K562 (cell line): ENCODE data around the gene SCN1B. TPM values are rescaled to one million over a fixed set of nuclear protein-coding genes. Genes with fewer than 3 reads are reported as not detected.

Experiments used
- ATAC-seq: fragments of 200-7000 bp; cut with Tn5 transposase; 3 replicates; pipeline ENCODE4 v1.9.1; 2020; ENCODE audit warnings: moderate library complexity
- BruUV-seq: library from RNA; stranded (reverse); fragments of 400-500 nt; replicated peaks from 2 replicates; lab custom pipeline; 2021; lab: Mats Ljungman, UMichigan
- CTCF ChIA-PET: fragments of 300-600 bp; formaldehyde crosslinking; extraction: SDS; loops from one replicate; lab custom pipeline; 2021; ENCODE audit warnings: low intra/inter-chr PET ratio; lab: Yijun Ruan, JAX
- POLR2A ChIA-PET: fragments of 300-600, 350-650 bp; sonication (Branson Sonifier 250); formaldehyde crosslinking; extraction: SDS; loops from one replicate; lab custom pipeline; 2021; ENCODE audit warnings: antibody characterized with exemption, inconsistent platforms; lab: Yijun Ruan, JAX
- DNase-seq, 4 experiments: peaks; one replicate each; pipeline versions ENCODE4 v3.0.0 to v3.0.0-alpha.2; 2011 to 2018; ENCODE audit warnings: low spot score in 3 of 4, mixed read lengths in 3 of 4; ENCODE audit errors: extremely low read depth in 1 of 4
- FAIRE-seq: peaks from 2 replicates; lab custom pipeline; 2011; peaks lifted over from hg19 to GRCh38; lab: Jason Lieb, UNC
- H2AFZ ChIP-seq: 2 replicates; pipeline ENCODE4 v1.6.0; 2011; ENCODE audit warnings: low read depth, low read length, control low read depth, inconsistent platforms
- H3K27ac ChIP-seq: fragments of 200-600 bp; 3 replicates; pipeline ENCODE4 v1.8.0; 2011; ENCODE audit warnings: low read depth, mild to moderate bottlenecking, control low read depth, inconsistent platforms, low read length, moderate library complexity, mixed read lengths; ENCODE audit errors: extremely low read depth
- H3K27me3 ChIP-seq, 2 experiments: fragments of 300-600 bp in 1 of 2; 2 replicates in 1 of 2; 3 replicates in 1 of 2; pipeline versions ENCODE4 v1.6.0 to v1.8.0; 2011; ENCODE audit warnings: inconsistent platforms in 2 of 2, low read length in 2 of 2, mild to moderate bottlenecking in 1 of 2, mixed read lengths in 1 of 2, moderate library complexity in 1 of 2; ENCODE audit not compliant: control insufficient read depth in 2 of 2, insufficient read depth in 2 of 2
- H3K36me3 ChIP-seq: fragments of 300-600 bp; 3 replicates; pipeline ENCODE4 v1.8.0; 2011; ENCODE audit warnings: mild to moderate bottlenecking, low read length, inconsistent platforms; ENCODE audit not compliant: control insufficient read depth, insufficient read depth
- H3K4me1 ChIP-seq, 2 experiments: fragments of 200-600 bp in 1 of 2; replicated peaks in 1 of 2; 2 replicates in 1 of 2; 3 replicates in 1 of 2; pipeline versions ENCODE4 v1.5.1 to v1.8.0; 2011; ENCODE audit warnings: inconsistent platforms in 2 of 2, low read length in 2 of 2, mild to moderate bottlenecking in 1 of 2, mixed read lengths in 1 of 2, moderate library complexity in 1 of 2; ENCODE audit not compliant: control insufficient read depth in 2 of 2, insufficient read depth in 2 of 2
- H3K4me2 ChIP-seq: 2 replicates; pipeline ENCODE4 v1.6.1; 2011; ENCODE audit warnings: low read length, control low read depth, inconsistent platforms, mixed read lengths; ENCODE audit not compliant: insufficient read depth
- H3K4me3 ChIP-seq: fragments of 200-600 bp; sonication (generic), shearing (Covaris generic); 2 replicates; pipeline ENCODE4 v1.5.1; 2016; ENCODE audit warnings: control low read depth, inconsistent platforms
- H3K79me2 ChIP-seq: fragments of 200-600 bp; 3 replicates; pipeline ENCODE4 v1.8.0; 2011; ENCODE audit warnings: low read length, inconsistent platforms; ENCODE audit not compliant: control insufficient read depth, insufficient read depth
- H3K9ac ChIP-seq, 2 experiments: 2 replicates each; pipeline versions ENCODE4 v1.6.0 to v1.6.1; 2011; ENCODE audit warnings: low read depth in 2 of 2, low read length in 2 of 2, control low read depth in 1 of 2, inconsistent platforms in 1 of 2, mild to moderate bottlenecking in 1 of 2, mixed read lengths in 1 of 2; ENCODE audit not compliant: insufficient read depth in 1 of 2
- H3K9me1 ChIP-seq: one replicate; pipeline ENCODE4 v1.6.0; 2011; ENCODE audit warnings: inconsistent platforms, mild to moderate bottlenecking, low read length, moderate library complexity; ENCODE audit not compliant: control insufficient read depth, insufficient read depth
- H3K9me3 ChIP-seq: replicated peaks from 2 replicates; pipeline ENCODE4 v1.5.1; 2011; ENCODE audit warnings: low read depth, low read length, inconsistent platforms; ENCODE audit not compliant: control insufficient read depth, insufficient read depth
- H4K20me1 ChIP-seq: replicated peaks from 2 replicates; pipeline ENCODE4 v1.6.1; 2011; ENCODE audit warnings: low read length, inconsistent platforms, mixed read lengths; ENCODE audit not compliant: control insufficient read depth, insufficient read depth
- CREBBP ChIP-seq: IDR thresholded peaks from one replicate; pipeline ENCODE4 v1.6.1; 2012; ENCODE audit warnings: low read depth, mild to moderate bottlenecking, control low read depth, inconsistent platforms, low read length
- HNRNPL ChIP-seq: fragments of 200-400 bp; formaldehyde crosslinking; IDR thresholded peaks from 2 replicates; pipeline ENCODE4 v1.6.1; 2017; ENCODE audit warnings: low read depth, mild to moderate bottlenecking, low read length
- KDM1A ChIP-seq, 2 experiments: fragments of 450-650 bp; IDR thresholded peaks; 2 replicates each; pipeline ENCODE4 v1.6.1; 2016; ENCODE audit warnings: mild to moderate bottlenecking in 2 of 2
- RBM22 ChIP-seq: fragments of 200-400 bp; formaldehyde crosslinking; IDR thresholded peaks from 2 replicates; pipeline ENCODE4 v1.6.1; 2018; ENCODE audit warnings: low read length, low read depth; ENCODE audit not compliant: poor library complexity, severe bottlenecking
- RBM25 ChIP-seq: fragments of 200-400 bp; formaldehyde crosslinking; IDR thresholded peaks from 2 replicates; pipeline ENCODE4 v1.6.1; 2018; ENCODE audit warnings: low read length, low read depth, moderate library complexity; ENCODE audit not compliant: severe bottlenecking
- SAP30 ChIP-seq: fragments of 200-600 bp; sonication (generic); IDR thresholded peaks from 2 replicates; pipeline ENCODE4 v1.6.1; 2012; ENCODE audit warnings: borderline replicate concordance, low read depth, mild to moderate bottlenecking, moderate library complexity, low read length, control low read depth, inconsistent platforms; ENCODE audit not compliant: insufficient read depth, poor library complexity, severe bottlenecking
- TOE1 ChIP-seq, 2 experiments: fragments of 450-650 bp in 1 of 2; sonication (generic) in 1 of 2; formaldehyde crosslinking in 1 of 2; IDR thresholded peaks; 2 replicates each; pipeline versions ENCODE4 v1.7.1 to v1.8.0; 2016 to 2022; ENCODE audit warnings: borderline replicate concordance in 2 of 2, mild to moderate bottlenecking in 2 of 2, antibody characterized with exemption in 1 of 2, inconsistent platforms in 1 of 2, low read depth in 1 of 2, missing genetic modification reagents in 1 of 2, moderate library complexity in 1 of 2
- ZFP36 ChIP-seq: fragments of 150-350 bp; IDR thresholded peaks from 2 replicates; pipeline ENCODE4 v1.6.1; 2018; ENCODE audit warnings: low read length, low read depth; ENCODE audit not compliant: partially characterized antibody
- ZFX ChIP-seq: sonication (generic); formaldehyde crosslinking; IDR thresholded peaks from 2 replicates; pipeline ENCODE4 v1.8.0; 2022; ENCODE audit warnings: mild to moderate bottlenecking, missing genetic modification reagents, moderate library complexity
- ZNF124 ChIP-seq: sonication (generic); formaldehyde crosslinking; IDR thresholded peaks from 2 replicates; pipeline ENCODE4 v1.8.1; 2022; ENCODE audit warnings: missing genetic modification reagents
- ZNF316 ChIP-seq: fragments of 450-650 bp; IDR thresholded peaks from 2 replicates; pipeline ENCODE4 v1.6.1; 2016
- ZNF707 ChIP-seq: fragments of 250-450 bp; sonication (Bioruptor Pico); conservative IDR thresholded peaks from 2 replicates; pipeline ENCODE4 v1.8.0; 2022; ENCODE audit warnings: inconsistent platforms, mild to moderate bottlenecking, moderate library complexity
- WGBS: fragments of 100-300 bp; shearing (Covaris generic); methylation state at CpG from one replicate; pipeline ENCODE4 v1.1.6; 2016; ENCODE audit warnings: low coverage, mixed read lengths; ENCODE audit not compliant: insufficient coverage; ENCODE audit errors: missing lambda C conversion rate; 5-methylcytosine and 5-hydroxymethylcytosine counted together
- in situ Hi-C: fragments of 300-500 bp; cut with MboI; formaldehyde crosslinking; loops from 4 replicates; pipeline ENCODE4 v1.15.0; 2018; ENCODE audit warnings: inconsistent platforms, mixed read lengths
- intact Hi-C: fragments of 100-400 bp; cut with micrococcal nuclease; formaldehyde crosslinking; loops from 2 replicates; pipeline ENCODE4 v1.14.2; 2022
- polyA plus RNA-seq, 8 experiments: library from polyadenylated mRNA; depleted of rRNA in 4 of 8; stranded (reverse) in 5 of 8; unstranded in 3 of 8; fragments of >200 nt; fragmentation: Nextera tagmentation in 2 of 8; fragmentation: Illumina TruSeq in 1 of 8; extraction: Ambion mirVana in 2 of 8; extraction: Trizol in 1 of 8; gene quantifications; 2 replicates each; pipeline versions ENCODE4 v1.2.1 to v1.2.3, GENCODE V29; 2011 to 2014; ENCODE audit warnings: inconsistent platforms in 1 of 8, missing spikeins in 1 of 8
- total RNA-seq, 7 experiments: library from RNA; depleted of rRNA in 6 of 7; stranded (reverse); fragments of >200 nt in 6 of 7; fragmentation: Illumina TruSeq in 2 of 7; extraction: Trizol in 2 of 7; gene quantifications; 2 replicates each; pipeline versions ENCODE4 v1.2.1 to v1.2.3, GENCODE V29; 2011 to 2021; ENCODE audit warnings: low replicate concordance in 1 of 7
- TF ChIP-seq, protein P1 (sequence below), 2 experiments: fragments of 200-800 bp in 1 of 2; sonication (Bioruptor generic) in 1 of 2; sonication (generic) in 1 of 2; formaldehyde crosslinking in 1 of 2; IDR thresholded peaks in 1 of 2; conservative IDR thresholded peaks in 1 of 2; 2 replicates each; pipeline versions ENCODE4 v1.5.0 to v1.6.1; 2016 to 2020; ENCODE audit warnings: missing compliant biosample characterization in 1 of 2, missing genetic modification characterization in 1 of 2, missing genetic modification reagents in 1 of 2

Gene SCN1B
- total and polyA plus RNA-seq, 9 of the 15 experiments (the other 6 are each of a cell fraction or from before 2014, with no cell fraction given) = 0.03 to 2.5 (median 0.91) TPM

DNA sequence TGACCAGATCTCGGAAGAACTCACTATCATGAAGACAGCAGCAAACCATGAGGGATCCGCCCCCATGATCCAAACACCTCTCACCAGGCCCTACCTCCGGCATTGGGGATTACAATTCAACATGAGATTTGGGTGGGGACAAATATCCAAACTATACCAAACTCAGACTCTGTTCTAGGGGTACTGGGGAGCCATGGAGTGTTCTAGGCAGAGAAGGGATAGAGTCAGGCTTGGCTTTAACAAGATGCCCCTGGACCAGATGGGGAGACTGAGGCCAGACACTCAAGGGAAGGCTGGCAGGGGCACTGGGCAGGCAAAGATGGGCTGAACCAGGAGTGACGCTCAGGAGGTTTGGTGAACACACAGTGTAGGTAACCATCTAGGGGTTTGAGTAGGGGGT is 11.9 kb upstream of the SCN1B start:
- POLR2A ChIA-PET = interaction anchor here (0.5 kb wide), 1 partner anchor 381 kb away, joined by 3 read pairs; no protein-coding TSS in a partner anchor
- no peak for ATAC-seq
- no peak overlapping the region for H3K9ac ChIP-seq
- no TSS peak for BruUV-seq
- no peak for FAIRE-seq
- in situ Hi-C loops = no loop called here
- 94% methylated on average over 4 of the region's 4 CpGs for WGBS
- H3K79me2 ChIP-seq = no peaks in the 10 kb centered on the region
- no peak for DNase-seq
- H3K9me1 ChIP-seq = peaks cover under 1% of the 10 kb centered on the region
- peaks cover 0 to 13% of the 10 kb centered on the region in 2 experiments; a peak in 1 of 5 replicates for H3K4me1 ChIP-seq
- no peak overlapping the region for H3K4me2 ChIP-seq
- H3K27ac ChIP-seq = no peak overlapping the region
- H4K20me1 ChIP-seq = no peaks in the 10 kb centered on the region
- H3K9me3 ChIP-seq = no peaks in the 10 kb centered on the region
- no peak overlapping the region for H3K4me3 ChIP-seq
- H3K27me3 ChIP-seq = no peaks in the 10 kb centered on the region
- TF ChIP-seq ZFP36 (peak; percentile 60), RBM25 (peak; percentile 54), SAP30 (no peak), KDM1A (IDR thresholded peaks at IDR 0.05) (0 out of 4 replicates have a peak, but pooled peaks of 1 of the 2 experiments have one; percentile 12)
- H2AFZ ChIP-seq = no peak overlapping the region
- CTCF ChIA-PET = no interaction called here
- peaks cover 92% of the 10 kb centered on the region for H3K36me3 ChIP-seq
- intact Hi-C loops = no loop called here

DNA sequence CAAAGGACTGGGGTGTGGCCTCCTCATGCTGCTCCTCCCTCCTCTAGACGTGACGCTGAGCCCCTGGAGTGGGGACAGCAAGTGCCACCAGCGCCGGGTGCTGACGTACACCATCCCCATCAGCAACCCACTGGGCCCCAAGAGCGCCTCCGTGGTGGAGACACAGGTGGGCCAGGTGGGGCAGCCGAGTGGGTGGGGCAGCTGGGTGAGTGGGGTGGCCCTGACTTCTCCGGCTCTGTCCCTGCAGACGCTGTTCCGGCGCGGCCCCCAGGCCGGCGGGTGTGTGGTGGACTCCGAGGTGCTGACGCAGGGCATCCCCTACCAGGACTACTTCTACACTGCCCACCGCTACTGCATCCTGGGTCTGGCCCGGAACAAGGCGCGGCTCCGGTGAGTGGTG is 11.1 kb upstream of the SCN1B start:
- Histone ChIP-seq H3K36me3 (peaks cover 92% of the 10 kb centered on the region), H3K27ac (no peak overlapping the region), H4K20me1 (no peaks in the 10 kb centered on the region), H3K4me3 (no peak overlapping the region), H3K9me1 (no peaks in the 10 kb centered on the region), H3K4me1 (peaks cover 0 to 10% of the 10 kb centered on the region in 2 experiments; a peak in 1 of 5 replicates), H3K79me2 (no peaks in the 10 kb centered on the region), H2AFZ (no peak overlapping the region), H3K9me3 (no peaks in the 10 kb centered on the region), H3K9ac (no peak overlapping the region; a peak in 1 of 4 replicates), H3K27me3 (no peaks in the 10 kb centered on the region), H3K4me2 (no peak overlapping the region)
- POLR2A ChIA-PET = no interaction called here
- WGBS = 97% methylated on average over 7 of the region's 22 CpGs
- DNase-seq (no peak), ATAC-seq (no peak), FAIRE-seq (no peak)
- intact Hi-C loops = no loop called here
- CTCF ChIA-PET = no interaction called here
- no TSS peak for BruUV-seq
- in situ Hi-C loops = no loop called here
- TF ChIP-seq TOE1 (IDR thresholded peaks at IDR 0.05; ENCODE audit: borderline replicate concordance) (no peak), TOE1 (CRISPR knock-in tag; IDR thresholded peaks at IDR 0.05; ENCODE audit: borderline replicate concordance, low read depth) (no peak), ZNF316 (no peak), ZFX (no peak), ZNF707 (CRISPR knock-in tag) (no peak), CREBBP (no peak), ZNF124 (no peak), HNRNPL (no peak), RBM22 (peak; percentile 54)
- TF ChIP-seq, protein P1, sequence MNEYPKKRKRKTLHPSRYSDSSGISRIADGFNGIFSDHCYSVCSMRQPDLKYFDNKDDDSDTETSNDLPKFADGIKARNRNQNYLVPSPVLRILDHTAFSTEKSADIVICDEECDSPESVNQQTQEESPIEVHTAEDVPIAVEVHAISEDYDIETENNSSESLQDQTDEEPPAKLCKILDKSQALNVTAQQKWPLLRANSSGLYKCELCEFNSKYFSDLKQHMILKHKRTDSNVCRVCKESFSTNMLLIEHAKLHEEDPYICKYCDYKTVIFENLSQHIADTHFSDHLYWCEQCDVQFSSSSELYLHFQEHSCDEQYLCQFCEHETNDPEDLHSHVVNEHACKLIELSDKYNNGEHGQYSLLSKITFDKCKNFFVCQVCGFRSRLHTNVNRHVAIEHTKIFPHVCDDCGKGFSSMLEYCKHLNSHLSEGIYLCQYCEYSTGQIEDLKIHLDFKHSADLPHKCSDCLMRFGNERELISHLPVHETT (CRISPR knock-in tag; conservative IDR thresholded peaks at IDR 0.05 in 1 of 2, IDR thresholded peaks at IDR 0.05 in 1 of 2) = no peak
